HepG2 (cell line): ENCODE data around the gene APBB2. TPM values are rescaled to one million over a fixed set of nuclear protein-coding genes. Genes with fewer than 3 reads are reported as not detected.

Experiments used
- ATAC-seq: fragments of 200-7000 bp; cut with Tn5 transposase; 3 replicates; pipeline ENCODE4 v1.9.1; 2020; ENCODE audit warnings: mild to moderate bottlenecking, moderate library complexity
- BruUV-seq: library from RNA; stranded (reverse); fragments of 400-500 nt; replicated peaks from 2 replicates; lab custom pipeline; 2021; lab: Mats Ljungman, UMichigan
- CTCF ChIA-PET: fragments of 300-600 bp; formaldehyde crosslinking; extraction: SDS; loops from one replicate; lab custom pipeline; 2021; ENCODE audit warnings: low total read pairs, inconsistent platforms, low intra/inter-chr PET ratio; lab: Yijun Ruan, JAX
- POLR2A ChIA-PET: fragments of 350-600 bp; sonication (Branson Sonifier 250); formaldehyde crosslinking; loops from one replicate; lab custom pipeline; 2020; ENCODE audit warnings: antibody characterized with exemption, inconsistent platforms; lab: Yijun Ruan, JAX
- DNase-seq: peaks from one replicate; pipeline ENCODE4 v3.0.0-alpha.2; 2015; ENCODE audit warnings: low spot score
- FAIRE-seq: peaks from 3 replicates; lab custom pipeline; 2011; peaks lifted over from hg19 to GRCh38; lab: Jason Lieb, UNC
- H2AFZ ChIP-seq: one replicate; pipeline ENCODE4 v1.6.1; 2011; ENCODE audit warnings: low read length, inconsistent platforms
- H3K27ac ChIP-seq: fragments of 300-600 bp; 3 replicates; pipeline ENCODE4 v1.8.0; 2011; ENCODE audit warnings: mixed run types, mild to moderate bottlenecking, mixed read lengths, low read length, inconsistent platforms; ENCODE audit not compliant: insufficient read depth; ENCODE audit errors: extremely low read length
- H3K27me3 ChIP-seq, 2 experiments: fragments of 200-600 bp in 1 of 2; 2 replicates in 1 of 2; 3 replicates in 1 of 2; pipeline versions ENCODE4 v1.6.0 to v1.8.0; 2011; ENCODE audit warnings: low read length in 2 of 2, mild to moderate bottlenecking in 2 of 2, moderate library complexity in 2 of 2, inconsistent platforms in 1 of 2; ENCODE audit not compliant: insufficient read depth in 2 of 2, control insufficient read depth in 1 of 2
- H3K36me3 ChIP-seq, 2 experiments: fragments of 200-600 bp in 1 of 2; replicated peaks in 1 of 2; 2 replicates in 1 of 2; 3 replicates in 1 of 2; pipeline versions ENCODE4 v1.5.1 to v1.8.0; 2011; ENCODE audit warnings: low read length in 2 of 2, inconsistent platforms in 1 of 2; ENCODE audit not compliant: insufficient read depth in 2 of 2, control insufficient read depth in 1 of 2
- H3K4me1 ChIP-seq: 2 replicates; pipeline ENCODE4 v1.5.1; 2012; ENCODE audit warnings: low read length, inconsistent platforms; ENCODE audit not compliant: insufficient read depth
- H3K4me2 ChIP-seq: 2 replicates; pipeline ENCODE4 v1.6.0; 2011; ENCODE audit warnings: low read depth, low read length, inconsistent platforms
- H3K4me3 ChIP-seq, 3 experiments: fragments of 200-600 bp in 1 of 3; sonication (generic), shearing (Covaris generic) in 1 of 3; replicated peaks in 1 of 3; 2 replicates each; pipeline ENCODE4 v1.5.1; 2011 to 2016; ENCODE audit warnings: low read length in 3 of 3, inconsistent platforms in 2 of 3, low read depth in 2 of 3, mild to moderate bottlenecking in 2 of 3, control low read depth in 1 of 3, mixed read lengths in 1 of 3; ENCODE audit not compliant: insufficient read depth in 1 of 3
- H3K79me2 ChIP-seq: one replicate; pipeline ENCODE4 v1.6.1; 2011; ENCODE audit warnings: low read length, inconsistent platforms; ENCODE audit not compliant: insufficient read depth
- H3K9ac ChIP-seq: 2 replicates; pipeline ENCODE4 v1.6.0; 2011; ENCODE audit warnings: mild to moderate bottlenecking, low read depth, low read length, inconsistent platforms; ENCODE audit not compliant: insufficient read depth
- H3K9me3 ChIP-seq: 2 replicates; pipeline ENCODE4 v1.5.1; 2012; ENCODE audit warnings: mild to moderate bottlenecking, low read length
- H4K20me1 ChIP-seq: 2 replicates; pipeline ENCODE4 v1.6.0; 2011; ENCODE audit warnings: inconsistent platforms, mild to moderate bottlenecking, low read length, moderate library complexity; ENCODE audit not compliant: insufficient read depth
- ADNP ChIP-seq: sonication (generic); formaldehyde crosslinking; IDR thresholded peaks from 2 replicates; pipeline ENCODE4 v1.4.0; 2020; ENCODE audit warnings: missing genetic modification reagents
- MTF1 ChIP-seq: sonication (generic); formaldehyde crosslinking; IDR thresholded peaks from 2 replicates; pipeline ENCODE4 v1.5.0; 2020; ENCODE audit warnings: missing genetic modification reagents
- PHB2 ChIP-seq: fragments of 450-650 bp; IDR thresholded peaks from 2 replicates; pipeline ENCODE4 v1.6.1; 2018; ENCODE audit not compliant: partially characterized antibody
- RBM22 ChIP-seq: fragments of 200-400 bp; formaldehyde crosslinking; optimal IDR thresholded peaks from 2 replicates; pipeline ENCODE3; 2017; ENCODE audit warnings: mild to moderate bottlenecking, low read length, moderate library complexity
- ZNF33A ChIP-seq: sonication (generic); formaldehyde crosslinking; IDR thresholded peaks from 2 replicates; pipeline ENCODE4 v1.5.1; 2020; ENCODE audit warnings: missing genetic modification reagents, mild to moderate bottlenecking, moderate library complexity, borderline replicate concordance
- ZNF496 ChIP-seq: sonication (generic); formaldehyde crosslinking; IDR thresholded peaks from 2 replicates; pipeline ENCODE4 v1.8.1; 2023; ENCODE audit warnings: mild to moderate bottlenecking, moderate library complexity, missing genetic modification reagents; ENCODE audit not compliant: insufficient replicate concordance
- ZNF7 ChIP-seq: IDR thresholded peaks from 2 replicates; pipeline ENCODE4 v1.6.1; 2016; ENCODE audit warnings: missing biosample characterization, missing genetic modification reagents
- ZNF782 ChIP-seq: sonication (generic); formaldehyde crosslinking; IDR thresholded peaks from 2 replicates; pipeline ENCODE4 v1.4.0; 2020; ENCODE audit warnings: missing genetic modification reagents, mild to moderate bottlenecking, borderline replicate concordance
- WGBS: methylation state at CpG from one replicate; pipeline ENCODE4 v1.1.6; 2017; ENCODE audit warnings: low lambda C conversion rate; 5-methylcytosine and 5-hydroxymethylcytosine counted together
- in situ Hi-C: cut with HindIII; loops from 2 replicates; pipeline ENCODE4 v1.10.0; 2017; ENCODE audit warnings: low pct_unique_long_range_greater_than_20kb; ENCODE audit not compliant: extremely low pct_ligation_motif_present
- intact Hi-C: fragments of 100-400 bp; cut with micrococcal nuclease; formaldehyde crosslinking; loops from one replicate; pipeline ENCODE4 v1.10.0; 2022; ENCODE audit not compliant: unreplicated experiment
- polyA plus RNA-seq, 8 experiments: library from polyadenylated mRNA; depleted of rRNA in 3 of 8; stranded (reverse) in 7 of 8; unstranded in 1 of 8; fragments of >200 nt; fragmentation: Illumina TruSeq in 4 of 8; extraction: Trizol in 4 of 8; gene quantifications; 2 replicates each; pipeline versions ENCODE4 v1.2.1 to v1.2.3, GENCODE V29; 2011 to 2016; ENCODE audit warnings: low read depth in 4 of 8, missing spikeins in 1 of 8, mixed read lengths in 1 of 8; ENCODE audit not compliant: insufficient read depth in 1 of 8
- total RNA-seq, 5 experiments: library from RNA; depleted of rRNA; stranded (reverse); fragments of >200 nt; fragmentation: Illumina TruSeq; extraction: Trizol; gene quantifications; 2 replicates each; pipeline ENCODE4 v1.2.3, GENCODE V29; 2016; ENCODE audit warnings: low read depth in 1 of 5
- TF ChIP-seq, protein P1 (sequence below): sonication (generic); formaldehyde crosslinking; IDR thresholded peaks from 2 replicates; pipeline ENCODE4 v1.5.0; 2020; ENCODE audit warnings: missing genetic modification reagents
- TF ChIP-seq, protein P2 (sequence below): sonication (generic); formaldehyde crosslinking; IDR thresholded peaks from 2 replicates; pipeline ENCODE4 v1.4.0; 2020; ENCODE audit warnings: mild to moderate bottlenecking, missing genetic modification reagents
- TF ChIP-seq, protein P3 (sequence below): sonication (generic); formaldehyde crosslinking; IDR thresholded peaks from 2 replicates; pipeline ENCODE4 v1.4.0; 2020; ENCODE audit warnings: mild to moderate bottlenecking, missing genetic modification reagents

Gene APBB2
- total and polyA plus RNA-seq, 2 of the 13 experiments (the other 11 are each of a cell fraction or from before 2014, with no cell fraction given): 11.7 to 17.0 TPM

DNA sequence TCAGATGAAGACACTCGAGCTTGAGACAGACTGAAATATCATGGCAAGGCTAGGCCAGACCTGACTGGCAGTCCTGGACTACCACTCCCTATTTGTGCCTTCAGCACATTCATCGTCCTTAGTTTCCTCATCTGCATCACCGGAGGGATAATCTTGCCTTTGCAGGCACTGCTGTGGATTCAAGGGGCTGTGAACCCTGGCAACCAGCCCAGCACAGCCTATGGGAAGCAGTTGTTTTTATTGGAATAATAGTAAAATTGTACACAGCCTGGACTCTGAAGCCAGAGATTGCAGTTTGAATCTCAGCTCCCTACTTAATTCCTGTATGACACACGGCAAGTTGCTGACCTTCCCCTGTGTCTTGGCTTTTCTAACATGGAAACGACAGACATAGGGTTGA is 303.6 kb downstream of the APBB2 start (continued):
- TF ChIP-seq, protein P1, sequence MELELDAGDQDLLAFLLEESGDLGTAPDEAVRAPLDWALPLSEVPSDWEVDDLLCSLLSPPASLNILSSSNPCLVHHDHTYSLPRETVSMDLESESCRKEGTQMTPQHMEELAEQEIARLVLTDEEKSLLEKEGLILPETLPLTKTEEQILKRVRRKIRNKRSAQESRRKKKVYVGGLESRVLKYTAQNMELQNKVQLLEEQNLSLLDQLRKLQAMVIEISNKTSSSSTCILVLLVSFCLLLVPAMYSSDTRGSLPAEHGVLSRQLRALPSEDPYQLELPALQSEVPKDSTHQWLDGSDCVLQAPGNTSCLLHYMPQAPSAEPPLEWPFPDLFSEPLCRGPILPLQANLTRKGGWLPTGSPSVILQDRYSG (CRISPR knock-in tag): no peak

DNA sequence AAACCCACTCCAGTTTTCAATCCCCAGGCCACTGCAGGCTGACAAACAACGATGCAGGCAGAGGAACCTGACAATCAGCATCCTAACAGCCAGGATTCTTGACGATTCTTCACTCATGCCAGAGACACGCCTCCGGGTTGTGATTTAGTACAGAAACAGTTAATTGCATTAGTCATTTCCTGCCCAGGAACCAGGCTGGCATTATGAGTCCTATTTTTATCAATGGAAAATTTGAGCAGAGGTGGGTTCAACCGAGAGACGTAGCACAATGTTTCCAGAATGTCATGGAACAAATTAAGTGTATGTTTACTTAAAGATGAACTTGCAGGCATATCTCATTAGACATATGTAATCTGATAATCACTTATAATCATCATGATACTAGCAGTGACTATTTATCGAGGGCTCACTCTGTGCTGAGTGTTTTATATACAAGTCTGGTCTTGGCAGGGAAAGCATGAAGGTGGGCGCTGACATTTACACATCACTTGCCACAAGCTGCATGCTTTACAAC is 304.9 kb downstream of the APBB2 start:
- Histone ChIP-seq H3K36me3 (no peaks in the 10 kb centered on the region; a peak in 1 of 5 replicates), H4K20me1 (no peaks in the 10 kb centered on the region), H3K4me1 (no peaks in the 10 kb centered on the region), H3K27me3 (no peaks in the 10 kb centered on the region), H3K4me2 (no peak overlapping the region), H2AFZ (no peak overlapping the region), H3K9me3 (no peaks in the 10 kb centered on the region), H3K79me2 (no peaks in the 10 kb centered on the region)
- in situ Hi-C loops: no loop called here
- no peak for DNase-seq
- TF ChIP-seq, protein P2, sequence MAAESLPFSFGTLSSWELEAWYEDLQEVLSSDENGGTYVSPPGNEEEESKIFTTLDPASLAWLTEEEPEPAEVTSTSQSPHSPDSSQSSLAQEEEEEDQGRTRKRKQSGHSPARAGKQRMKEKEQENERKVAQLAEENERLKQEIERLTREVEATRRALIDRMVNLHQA (CRISPR knock-in tag): no peak
- no peak for TF ChIP-seq ADNP (CRISPR knock-in tag)
- TF ChIP-seq, protein P3, sequence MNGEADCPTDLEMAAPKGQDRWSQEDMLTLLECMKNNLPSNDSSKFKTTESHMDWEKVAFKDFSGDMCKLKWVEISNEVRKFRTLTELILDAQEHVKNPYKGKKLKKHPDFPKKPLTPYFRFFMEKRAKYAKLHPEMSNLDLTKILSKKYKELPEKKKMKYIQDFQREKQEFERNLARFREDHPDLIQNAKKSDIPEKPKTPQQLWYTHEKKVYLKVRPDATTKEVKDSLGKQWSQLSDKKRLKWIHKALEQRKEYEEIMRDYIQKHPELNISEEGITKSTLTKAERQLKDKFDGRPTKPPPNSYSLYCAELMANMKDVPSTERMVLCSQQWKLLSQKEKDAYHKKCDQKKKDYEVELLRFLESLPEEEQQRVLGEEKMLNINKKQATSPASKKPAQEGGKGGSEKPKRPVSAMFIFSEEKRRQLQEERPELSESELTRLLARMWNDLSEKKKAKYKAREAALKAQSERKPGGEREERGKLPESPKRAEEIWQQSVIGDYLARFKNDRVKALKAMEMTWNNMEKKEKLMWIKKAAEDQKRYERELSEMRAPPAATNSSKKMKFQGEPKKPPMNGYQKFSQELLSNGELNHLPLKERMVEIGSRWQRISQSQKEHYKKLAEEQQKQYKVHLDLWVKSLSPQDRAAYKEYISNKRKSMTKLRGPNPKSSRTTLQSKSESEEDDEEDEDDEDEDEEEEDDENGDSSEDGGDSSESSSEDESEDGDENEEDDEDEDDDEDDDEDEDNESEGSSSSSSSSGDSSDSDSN (CRISPR knock-in tag): no peak
- TF ChIP-seq ZNF33A (CRISPR knock-in tag): no peak
- no peak for TF ChIP-seq ZNF782 (CRISPR knock-in tag)
- no peak for TF ChIP-seq ZNF7 (CRISPR knock-in tag)
- no peak for TF ChIP-seq PHB2
- TF ChIP-seq RBM22: no peak
- TF ChIP-seq ZNF496 (CRISPR knock-in tag): no peak
- no peak for TF ChIP-seq MTF1
- TF ChIP-seq, all 625 proteins: peak for 0
- CTCF ChIA-PET: interaction anchor here (1.1 kb wide), 1 partner anchor 14 kb away, joined by 3 read pairs; no protein-coding TSS in a partner anchor
- POLR2A ChIA-PET: no interaction called here
- no peak for FAIRE-seq
- no peak overlapping the region for H3K27ac ChIP-seq
- WGBS: 94% methylated on average over 8 of the region's 8 CpGs
- intact Hi-C loops: no loop called here
- no peak overlapping the region for H3K4me3 ChIP-seq
- H3K9ac ChIP-seq: no peak overlapping the region
- no peak for ATAC-seq
- no TSS peak for BruUV-seq
